Stimulated activated CD4-positive, alpha-beta T cell treated with anti-CD3 and anti-CD28 coated beads, Interleukin-4, amount 100 ng/mL, for 1 hour (primary cell): Measurements from ENCODE around the gene ADD1.

Experiments used
- DNase-seq: peaks from one replicate; pipeline ENCODE4 v3.0.0-alpha.2; 2020

The ADD1 gene

GRCh38 chr4:2925931-2926860, 82.6 kb downstream of the ADD1 start:
- no peak for DNase-seq

DNA sequence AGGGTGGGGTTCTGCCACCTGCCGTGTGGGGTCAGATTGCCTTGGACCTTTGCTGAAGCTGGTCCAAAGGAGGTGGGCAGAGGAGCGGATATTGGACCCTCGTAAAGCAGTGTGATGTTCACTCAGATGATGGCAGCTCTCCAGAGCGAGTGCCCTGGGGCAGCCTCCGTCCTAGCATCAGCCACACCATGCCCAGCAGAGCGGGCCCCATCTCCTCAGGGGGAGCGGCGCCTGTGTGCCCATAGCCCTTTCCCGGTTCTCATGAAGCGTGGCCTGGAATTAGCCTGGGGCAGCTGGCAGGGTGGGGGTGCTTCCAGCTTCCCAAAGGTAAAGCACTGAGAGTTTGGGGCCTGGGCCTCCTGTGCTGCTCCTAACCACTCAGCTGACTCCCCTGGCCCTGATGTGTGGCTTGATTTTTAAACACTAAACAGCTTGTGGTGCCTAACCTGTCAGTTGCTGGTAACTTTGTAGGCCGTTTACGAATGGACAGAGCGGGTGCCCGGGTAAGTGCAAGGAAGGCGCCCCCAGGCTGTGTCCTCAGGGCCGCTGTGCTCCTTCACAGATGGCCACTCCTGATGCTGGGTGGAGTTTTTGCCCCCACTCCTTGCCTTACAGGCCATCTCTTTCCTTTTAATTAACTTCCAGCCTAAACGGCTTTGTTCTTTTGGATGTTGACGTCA, 83.5 kb downstream of the ADD1 start:
- no peak for DNase-seq

- DNase-seq = no peak
These were observed 84.0 kb downstream of the ADD1 start for GRCh38 chr4:2927696-2928075.

DNA sequence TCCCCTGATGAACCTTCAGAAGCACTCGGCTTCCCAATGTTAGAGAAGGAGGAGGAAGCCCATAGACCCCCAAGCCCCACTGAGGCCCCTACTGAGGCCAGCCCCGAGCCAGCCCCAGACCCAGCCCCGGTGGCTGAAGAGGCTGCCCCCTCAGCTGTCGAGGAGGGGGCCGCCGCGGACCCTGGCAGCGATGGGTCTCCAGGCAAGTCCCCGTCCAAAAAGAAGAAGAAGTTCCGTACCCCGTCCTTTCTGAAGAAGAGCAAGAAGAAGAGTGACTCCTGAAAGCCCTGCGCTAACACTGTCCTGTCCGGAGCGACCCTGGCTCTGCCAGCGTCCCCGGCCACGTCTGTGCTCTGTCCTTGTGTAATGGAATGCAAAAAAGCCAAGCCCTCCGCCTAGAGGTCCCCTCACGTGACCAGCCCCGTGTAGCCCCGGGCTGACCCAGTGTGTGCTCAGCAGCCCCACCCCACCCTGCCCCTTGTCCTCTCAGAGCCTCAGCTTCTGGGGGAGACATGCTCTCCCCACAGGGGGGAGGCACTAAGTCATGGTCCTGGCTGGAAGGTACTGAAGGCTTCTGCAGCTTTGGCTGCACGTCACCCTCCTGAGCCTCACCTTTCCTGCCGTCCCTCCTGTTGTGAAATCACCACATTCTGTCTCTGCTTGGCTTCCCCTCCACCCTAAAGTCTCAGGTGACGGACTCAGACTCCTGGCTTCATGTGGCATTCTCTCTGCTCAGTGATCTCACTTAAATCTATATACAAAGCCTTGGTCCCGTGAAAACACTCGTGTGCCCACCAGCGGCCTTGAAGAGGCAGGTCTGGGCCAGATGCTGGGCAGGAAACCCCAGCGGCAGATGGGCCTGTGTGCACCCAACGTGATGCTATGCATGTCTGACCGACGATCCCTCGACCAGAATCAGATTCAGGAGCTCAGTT, 84.9 kb downstream of the ADD1 start:
- no peak for DNase-seq

GRCh38 chr4:2929469-2929868, 85.8 kb downstream of the ADD1 start:
- no peak for DNase-seq

DNA sequence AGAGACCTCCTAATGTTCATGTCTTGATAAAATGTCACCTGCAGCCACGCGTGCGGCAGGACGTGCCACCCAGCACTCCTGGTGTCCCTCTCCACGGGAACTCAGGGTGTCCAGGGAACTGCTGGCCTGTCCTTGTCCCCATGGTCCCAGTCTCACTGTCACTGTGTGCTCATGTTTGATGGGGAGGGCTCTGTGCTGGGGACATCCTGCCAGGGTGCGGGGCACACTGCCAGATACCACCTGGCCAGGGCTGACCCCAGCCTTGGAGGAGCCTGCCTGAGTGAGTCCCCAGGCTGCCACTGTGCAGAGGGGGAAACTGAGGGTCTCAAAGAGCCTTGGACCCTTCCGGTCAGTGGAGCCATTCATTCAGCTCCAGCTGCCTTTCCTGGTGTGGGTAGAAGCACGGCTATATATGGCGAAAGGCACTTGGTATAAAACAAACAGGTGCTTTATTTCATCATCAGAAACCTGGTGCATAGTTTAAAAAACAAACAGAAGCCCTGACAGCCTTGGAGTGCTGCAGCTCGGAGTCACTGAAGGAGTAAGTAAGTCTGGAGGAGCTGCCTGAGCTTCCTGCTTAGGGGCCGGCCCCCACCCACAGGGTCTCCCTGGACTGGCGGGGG, 86.6 kb downstream of the ADD1 start:
- no peak for DNase-seq

DNA sequence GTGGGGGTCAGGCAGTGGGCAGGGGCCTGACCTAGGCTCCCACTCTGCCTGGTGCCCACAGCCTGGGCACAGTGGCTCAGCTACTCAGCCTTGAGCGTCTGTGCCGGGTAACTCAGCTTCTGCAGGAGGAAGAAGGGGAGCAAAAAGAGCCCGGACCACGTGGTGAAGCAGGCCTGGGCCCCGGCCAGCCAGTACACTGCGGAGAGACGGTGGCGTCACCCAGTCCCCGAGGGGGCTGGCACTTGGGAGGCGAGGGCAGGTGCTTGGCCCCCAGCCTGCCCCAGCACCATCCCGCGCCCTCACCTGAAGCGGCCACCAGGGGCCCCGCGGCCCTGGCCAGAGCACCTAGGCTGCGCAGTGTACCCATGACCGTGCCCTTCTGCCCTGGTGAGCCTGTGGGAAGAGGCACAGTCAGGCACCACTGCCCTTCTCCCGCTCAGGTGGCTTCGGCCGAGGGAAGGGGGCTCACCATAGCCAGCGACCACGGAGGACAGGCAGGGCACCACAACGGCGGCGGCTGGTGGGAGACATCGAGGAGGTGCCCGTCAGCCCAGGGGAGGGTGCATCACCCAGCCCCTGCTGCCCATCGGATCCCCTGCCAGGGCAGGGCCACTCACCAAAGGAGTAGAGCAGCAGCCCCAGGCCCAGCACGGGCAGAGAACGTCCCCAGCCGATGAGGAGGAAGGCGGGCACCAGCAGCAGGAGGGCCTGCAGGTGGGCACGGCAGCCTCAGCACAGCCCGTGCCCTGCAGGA, 87.3 kb downstream of the ADD1 start:
- DNase-seq = no peak

- peak; percentile 51 for DNase-seq
These were observed 88.1 kb downstream of the ADD1 start for GRCh38 chr4:2931512-2932301.

GRCh38 chr4:2932321-2932950, 88.8 kb downstream of the ADD1 start:
- DNase-seq = no peak

DNA sequence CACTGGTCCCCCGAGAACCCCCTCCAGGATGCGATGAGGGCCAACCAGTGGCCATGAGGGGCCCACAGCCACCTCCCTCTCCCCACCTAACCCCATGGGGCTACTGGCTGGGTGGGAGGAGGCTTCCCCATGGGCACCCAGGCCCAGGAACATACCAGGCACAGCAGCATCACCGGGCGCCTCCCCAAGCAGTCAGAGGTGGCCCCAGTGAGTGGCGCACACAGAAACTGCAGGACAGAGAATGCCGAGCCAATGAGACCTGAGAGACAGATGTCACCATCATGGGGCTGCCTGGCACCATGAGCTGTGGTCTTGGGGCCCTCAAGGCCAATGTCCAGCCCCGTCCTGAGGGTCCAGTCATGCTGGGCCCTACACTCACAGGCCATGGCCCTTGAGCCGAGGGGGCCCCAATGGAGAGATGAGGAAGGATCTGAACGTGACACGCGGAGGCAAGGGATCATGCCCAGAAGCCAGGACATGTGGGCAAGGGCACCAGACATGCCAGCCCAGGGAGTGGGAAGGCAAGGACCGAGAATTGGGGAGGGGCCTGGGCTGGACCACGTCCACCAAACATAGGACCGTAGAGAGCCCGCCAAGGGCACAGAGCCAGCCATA, 89.4 kb downstream of the ADD1 start:
- DNase-seq = no peak

DNA sequence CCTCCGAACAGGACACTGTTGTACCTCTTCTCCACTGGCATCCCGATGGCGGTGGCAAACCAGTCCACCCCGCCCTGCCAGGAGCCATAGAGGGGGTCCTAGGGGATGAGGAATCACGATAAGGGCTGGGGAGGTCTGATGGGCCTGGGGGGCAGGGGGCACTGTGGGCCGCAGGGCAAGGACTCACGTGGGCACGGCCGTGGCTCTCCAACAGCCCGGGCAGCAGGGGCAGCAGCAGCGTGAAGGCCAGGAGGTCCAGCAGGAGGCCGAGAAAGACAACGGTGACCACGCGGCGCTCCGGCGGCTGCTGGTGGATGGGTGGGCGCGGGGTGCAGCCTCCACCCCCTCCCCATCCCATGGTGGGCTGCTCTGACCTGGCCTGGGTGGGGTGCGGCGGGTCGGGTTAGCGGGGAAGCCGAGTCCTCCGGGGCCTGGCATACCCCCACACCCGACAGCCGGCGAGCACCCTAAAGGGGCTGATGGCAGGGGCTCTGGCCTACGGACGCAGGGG, 90.0 kb downstream of the ADD1 start:
- no peak for DNase-seq

- peak; percentile 53 for DNase-seq
These were observed 90.6 kb downstream of the ADD1 start for GRCh38 chr4:2934077-2934812.

GRCh38 chr4:2934813-2935761, 91.4 kb downstream of the ADD1 start:
- peak; percentile 99 for DNase-seq

DNA sequence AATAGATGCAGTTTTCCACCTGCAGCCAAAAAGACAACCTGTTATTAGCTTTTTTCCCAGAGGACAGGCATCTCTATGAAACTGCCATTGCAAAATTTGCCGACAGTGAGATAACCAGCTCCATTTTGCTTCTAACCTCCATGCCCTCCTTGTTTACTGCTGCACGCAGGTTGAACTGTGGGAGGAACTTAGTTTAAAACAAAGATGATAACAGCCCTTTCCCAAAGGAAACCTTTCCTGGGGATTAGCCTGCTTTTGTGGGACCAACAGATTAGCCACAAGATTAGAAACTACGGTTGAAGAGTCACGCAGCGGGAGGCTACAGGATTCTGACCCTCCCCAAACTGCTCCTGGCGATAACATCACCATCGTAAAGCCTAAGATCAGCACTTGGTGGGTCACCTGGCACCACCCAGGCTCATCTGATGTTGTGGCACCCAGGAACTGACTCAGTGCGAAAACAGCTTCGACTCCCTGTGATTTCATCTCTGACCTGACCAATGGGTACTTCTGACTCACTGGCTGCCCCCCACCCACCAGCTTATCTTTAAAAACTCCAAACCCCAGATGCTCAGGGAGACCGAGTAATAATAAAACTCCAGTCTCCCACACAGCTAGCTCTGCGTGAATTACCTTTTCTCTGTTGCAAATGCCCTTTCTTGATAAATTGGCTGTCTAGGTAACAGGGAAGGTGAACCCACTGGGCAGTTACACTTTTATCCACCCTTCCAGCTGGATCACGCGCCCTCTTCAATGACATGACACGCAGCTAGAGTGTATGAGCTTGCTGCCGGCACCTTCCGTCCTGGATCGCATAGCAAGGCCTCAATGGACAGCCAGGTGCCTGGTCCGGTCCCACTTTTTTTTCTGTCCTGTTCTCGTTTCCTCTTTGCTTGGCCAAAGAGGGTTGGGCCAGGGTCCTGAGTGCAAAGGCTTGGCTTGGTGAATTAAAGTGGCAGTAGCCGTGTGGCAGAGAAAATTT, 92.4 kb downstream of the ADD1 start:
- DNase-seq = peak; percentile 65

DNA sequence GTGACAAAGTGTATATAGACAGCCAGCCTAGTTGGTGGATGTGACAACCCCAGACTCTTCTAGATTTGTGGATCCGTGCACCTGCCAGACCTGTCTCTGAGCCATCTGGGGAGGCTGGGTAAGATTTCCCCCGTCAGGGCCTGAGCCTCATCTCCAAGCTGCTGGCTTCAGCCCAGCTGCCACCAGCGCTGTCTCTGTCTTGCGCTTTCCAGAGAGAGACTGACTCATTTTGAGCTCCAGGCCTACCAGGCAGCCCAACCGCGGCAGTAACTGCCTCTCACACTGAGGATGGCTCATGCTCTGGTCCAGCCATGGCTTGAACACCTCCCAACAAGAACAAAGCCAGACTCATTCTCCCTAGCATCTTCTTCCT, 93.1 kb downstream of the ADD1 start:
- peak; percentile 52 for DNase-seq

- no peak for DNase-seq
These were observed 93.7 kb downstream of the ADD1 start for GRCh38 chr4:2937146-2937857.
